ENCODE measurements around the gene TSSC4.

The TSSC4 gene

GRCh38 chr11:2377511-2378443, 22.8 kb upstream of the TSSC4 start:
- DNase-seq (ENCODE audit: low read depth), result peak; percentile 46
- peak overlapping the region; percentile 87 for H3K4me3 ChIP-seq (ENCODE audit: low read depth, low read length)
- no peak for TF ChIP-seq CTCF (conservative IDR thresholded peaks at IDR 0.05; ENCODE audit: low read depth, low read length)

DNA sequence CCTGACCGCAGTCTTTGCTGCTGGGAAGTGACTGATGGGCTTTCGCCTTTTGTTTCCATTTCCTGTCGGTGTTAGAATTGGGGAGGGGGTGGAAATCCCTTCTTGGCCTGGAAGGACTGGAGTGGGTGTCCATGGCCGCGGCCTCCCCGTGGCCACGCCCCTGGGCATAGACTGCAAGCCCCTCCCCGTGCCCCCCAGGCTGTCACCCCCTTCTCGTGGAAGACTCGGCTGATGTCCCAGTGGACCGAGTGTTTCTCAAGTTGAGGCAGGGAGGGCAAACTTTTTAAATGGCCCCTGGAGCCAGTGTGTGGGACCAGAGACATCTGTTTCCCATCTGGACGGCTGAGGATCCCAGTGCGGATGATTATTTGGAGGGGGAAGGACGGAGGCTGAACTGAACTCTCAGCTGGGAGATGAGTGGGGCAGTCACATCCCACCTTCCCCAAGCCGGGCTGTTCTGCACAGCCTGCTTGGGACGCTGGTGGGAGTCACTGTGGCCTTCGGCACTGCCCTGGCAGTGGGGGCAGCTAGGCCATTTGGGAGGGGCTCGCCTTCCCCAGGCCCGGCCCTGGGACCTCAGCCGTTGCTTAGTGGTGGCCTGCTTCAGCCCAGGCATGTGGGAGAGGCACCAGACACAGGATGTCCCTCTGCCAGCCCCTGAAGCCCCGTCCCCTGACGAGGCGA, 21.9 kb upstream of the TSSC4 start:
- DNase-seq (ENCODE audit: low read depth), result peak; percentile 48
- TF ChIP-seq CTCF (conservative IDR thresholded peaks at IDR 0.05; ENCODE audit: low read depth, low read length), result no peak
- H3K4me3 ChIP-seq (ENCODE audit: low read depth, low read length), result peak overlapping the region; percentile 87

- peak overlapping the region; percentile 87 for H3K4me3 ChIP-seq (ENCODE audit: low read depth, low read length)
- no peak for DNase-seq (ENCODE audit: low read depth)
- TF ChIP-seq CTCF (conservative IDR thresholded peaks at IDR 0.05; ENCODE audit: low read depth, low read length), result no peak
Observed at GRCh38 chr11:2379466-2380174, 20.9 kb upstream of the TSSC4 start.

DNA sequence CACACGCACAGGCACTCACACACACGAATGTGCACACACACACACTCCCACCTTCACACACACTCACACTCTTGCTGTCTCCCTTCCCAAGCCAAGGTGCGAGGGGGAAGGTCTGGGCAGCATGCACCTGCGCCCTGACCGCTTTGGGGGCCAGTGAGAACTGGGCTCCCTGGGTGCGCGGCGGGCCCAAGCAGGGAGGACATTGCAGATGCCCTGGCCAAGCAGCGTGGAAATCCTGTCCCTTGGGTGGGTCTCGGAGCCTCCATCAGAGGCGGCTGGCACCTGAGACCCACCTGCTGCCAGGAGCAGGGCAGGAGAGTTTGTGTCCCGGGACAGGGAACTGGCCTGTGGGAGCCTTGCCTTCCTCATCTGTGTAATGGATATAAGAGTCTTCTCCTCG, 20.2 kb upstream of the TSSC4 start:
- no peak for TF ChIP-seq CTCF (conservative IDR thresholded peaks at IDR 0.05; ENCODE audit: low read depth, low read length)
- no peak for DNase-seq (ENCODE audit: low read depth)
- peak overlapping the region; percentile 8 for H3K4me3 ChIP-seq (ENCODE audit: low read depth, low read length)

DNA sequence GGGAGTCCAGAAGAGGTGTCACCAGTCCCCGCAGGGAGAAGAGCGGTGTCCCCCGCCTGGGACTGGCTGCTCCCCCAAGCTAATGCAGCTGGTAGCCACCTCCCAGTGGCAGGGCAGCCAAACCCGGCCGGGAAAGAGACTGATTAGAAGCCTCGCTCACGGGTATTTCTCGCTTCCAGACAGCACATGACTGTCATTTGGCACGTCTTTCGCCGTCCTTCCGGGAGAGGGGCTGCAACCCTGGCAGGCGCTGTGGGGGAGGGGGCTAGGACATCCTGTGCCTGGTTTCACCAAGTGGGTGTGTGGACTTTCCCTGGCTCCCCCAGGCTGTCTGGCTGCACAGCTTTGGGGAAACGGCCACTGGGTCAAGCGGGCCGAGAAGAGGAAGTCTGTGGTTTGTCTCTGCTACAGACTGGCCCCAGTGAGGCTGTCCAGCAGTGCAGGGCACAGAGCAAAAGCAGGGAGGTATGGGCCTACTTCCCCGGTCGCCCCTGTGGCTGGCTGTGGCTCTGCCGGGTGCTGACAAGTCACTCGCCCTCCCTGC, 19.7 kb upstream of the TSSC4 start:
- peak overlapping the region; percentile 17 for H3K4me3 ChIP-seq (ENCODE audit: low read depth, low read length)
- DNase-seq (ENCODE audit: low read depth), result peak; percentile 52

More for the DNA sequence above, 19.7 kb upstream of the TSSC4 start:
- no peak for TF ChIP-seq CTCF (conservative IDR thresholded peaks at IDR 0.05; ENCODE audit: low read depth, low read length)
